GM19351 (cell line): ENCODE results near the gene GRIK4.
"Not testable (repeated sequence)": the region's sequence is repeated elsewhere in the genome, so short reads cannot be mapped to it uniquely, and the experiment has no call there.

Source experiments
- ATAC-seq: cut with Tn5 transposase; IDR thresholded peaks from one replicate; pipeline ENCODE4 v1.9.1; 2021; ENCODE audit warnings: mild to moderate bottlenecking, moderate library complexity; ENCODE audit not compliant: unreplicated experiment

Gene GRIK4

GRCh38 chr11:120511116-120511819 lies at the start of gene GRIK4:
GRIK4 (plus strand) TSS chr11:120511748; CDS start chr11:120660319, 148,571 bp downstream.
- ATAC-seq: peak; percentile 90

DNA sequence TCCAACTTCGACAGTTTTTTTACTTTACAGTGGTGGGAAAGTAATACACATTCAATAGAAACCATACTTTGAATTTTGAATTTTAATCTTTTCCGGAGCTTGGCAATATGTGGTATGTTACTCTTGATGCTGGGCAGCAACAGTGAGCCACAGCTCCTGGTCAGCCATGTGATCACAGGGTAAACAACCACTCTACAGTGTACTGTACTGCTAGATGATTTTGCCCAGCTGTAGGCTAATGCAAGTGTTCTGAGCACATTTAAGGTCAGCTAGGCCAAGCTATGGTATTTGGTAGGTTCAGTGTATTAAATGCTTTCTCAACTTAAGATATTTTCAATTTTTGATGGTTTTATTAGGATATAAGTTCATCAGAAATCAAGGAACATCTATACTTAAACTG lies 48.7 kb upstream of the GRIK4 start:
- no peak for ATAC-seq

DNA sequence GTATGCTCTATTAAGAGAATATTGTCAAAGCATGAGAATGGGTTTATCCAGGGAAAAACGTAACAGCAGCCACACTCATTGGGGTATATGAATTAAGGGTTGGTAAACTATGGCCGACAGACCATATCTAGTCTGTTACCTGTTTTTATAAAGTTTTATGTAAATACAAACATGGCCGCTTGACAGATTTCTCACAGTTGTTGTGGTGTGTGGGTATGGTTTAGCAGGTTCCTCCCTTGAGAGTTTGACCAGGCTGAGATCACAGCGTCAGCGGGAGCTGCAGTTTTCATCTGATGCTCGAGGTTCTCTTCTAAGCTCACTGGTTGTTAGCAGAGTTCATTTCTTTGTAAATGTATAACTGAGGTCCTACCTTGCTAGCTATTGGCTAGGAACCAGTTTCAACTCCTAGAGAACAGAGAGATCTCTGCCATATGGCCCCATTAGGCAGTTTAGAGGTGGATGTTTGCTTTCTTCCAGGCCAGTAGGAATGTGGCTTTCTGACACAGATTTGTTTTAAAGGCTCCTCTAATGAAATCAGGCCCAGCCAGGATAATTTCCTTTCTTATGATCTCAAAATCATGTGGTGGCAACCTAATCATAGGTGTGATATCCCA lies 45.5 kb upstream of the GRIK4 start:
- no peak for ATAC-seq

DNA sequence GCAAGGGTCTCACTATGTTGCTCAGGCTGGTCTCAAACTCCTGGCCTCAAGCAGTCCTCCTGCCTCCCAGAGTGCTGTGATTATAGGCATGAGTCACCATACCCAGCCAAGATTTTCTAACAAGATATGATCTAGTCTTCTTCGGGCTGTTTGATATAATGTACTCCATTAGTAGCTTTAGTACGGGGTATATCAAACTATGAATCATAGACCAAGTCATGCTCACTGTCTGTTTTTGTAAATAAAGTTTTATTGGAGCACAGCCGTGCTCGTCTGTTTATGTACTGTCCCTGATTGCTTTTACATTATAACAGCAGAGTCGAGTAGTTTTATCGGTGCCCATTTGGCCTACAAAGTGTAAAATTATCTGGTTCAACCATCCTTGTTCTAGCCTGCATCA lies 43.9 kb upstream of the GRIK4 start:
- ATAC-seq: no peak

- no peak for ATAC-seq
These were observed 40.4 kb upstream of the GRIK4 start for GRCh38 chr11:120471131-120471530.

GRCh38 chr11:120471994-120472393 lies 39.6 kb upstream of the GRIK4 start:
- no peak for ATAC-seq

DNA sequence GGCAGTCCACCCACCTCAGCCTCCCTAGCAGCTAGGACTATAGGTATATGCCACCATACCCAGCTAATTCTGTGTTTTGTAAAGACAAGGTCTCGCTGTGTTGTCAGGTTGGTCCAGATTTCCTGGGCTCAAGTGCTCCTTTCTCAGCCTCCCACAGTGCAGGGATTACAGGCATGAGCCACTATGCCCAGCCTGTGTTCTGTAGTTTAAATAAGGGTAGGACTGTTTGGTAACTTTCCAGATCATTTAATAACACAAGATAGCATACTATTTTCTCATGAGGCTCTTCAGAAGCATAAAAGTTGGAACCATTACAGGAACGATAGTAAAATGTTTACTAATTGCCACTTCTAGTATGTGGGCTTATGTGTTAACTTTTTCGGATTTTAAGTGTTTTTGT lies 38.0 kb upstream of the GRIK4 start:
- no peak for ATAC-seq

- ATAC-seq: no peak
These were observed 29.4 kb upstream of the GRIK4 start for GRCh38 chr11:120482149-120482548.

DNA sequence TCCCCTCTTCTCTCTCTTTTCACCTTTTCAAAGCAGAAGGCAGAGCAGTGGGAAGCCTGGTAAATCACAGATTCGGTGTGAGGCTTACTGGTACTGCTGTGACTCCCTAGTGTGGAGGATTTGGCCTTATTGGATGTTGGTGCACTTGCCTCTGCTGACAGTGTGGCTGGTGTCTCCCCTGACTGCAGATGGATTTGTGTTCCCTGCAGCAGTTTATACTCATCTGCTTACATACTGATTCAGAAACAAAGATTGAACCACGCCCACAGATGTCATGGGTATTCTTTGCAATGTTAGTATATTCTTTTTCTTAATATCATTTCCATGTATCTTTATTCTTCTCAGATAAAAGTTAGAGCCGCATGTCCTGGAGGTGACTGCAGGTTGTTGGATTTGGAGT lies 26.8 kb upstream of the GRIK4 start:
- ATAC-seq: no peak

DNA sequence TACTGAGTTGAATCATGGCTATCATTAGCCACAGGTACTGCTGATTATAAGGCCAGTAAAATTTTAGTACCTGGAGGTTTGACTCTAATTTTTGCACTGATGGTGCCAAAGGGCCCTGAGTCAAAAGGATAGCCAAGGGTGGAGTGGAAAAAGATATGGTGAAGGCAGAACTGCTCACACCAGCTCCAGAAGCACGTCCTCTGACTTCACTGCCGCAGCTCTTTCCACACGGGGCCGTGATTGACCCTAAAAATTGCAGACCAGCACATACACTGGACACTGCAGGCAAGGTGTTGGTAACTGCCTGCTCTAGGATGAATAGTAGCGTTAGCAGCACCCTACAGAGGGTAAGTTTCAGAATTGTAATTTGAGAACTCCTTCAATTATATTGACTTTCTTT lies 25.4 kb upstream of the GRIK4 start:
- ATAC-seq: no peak

DNA sequence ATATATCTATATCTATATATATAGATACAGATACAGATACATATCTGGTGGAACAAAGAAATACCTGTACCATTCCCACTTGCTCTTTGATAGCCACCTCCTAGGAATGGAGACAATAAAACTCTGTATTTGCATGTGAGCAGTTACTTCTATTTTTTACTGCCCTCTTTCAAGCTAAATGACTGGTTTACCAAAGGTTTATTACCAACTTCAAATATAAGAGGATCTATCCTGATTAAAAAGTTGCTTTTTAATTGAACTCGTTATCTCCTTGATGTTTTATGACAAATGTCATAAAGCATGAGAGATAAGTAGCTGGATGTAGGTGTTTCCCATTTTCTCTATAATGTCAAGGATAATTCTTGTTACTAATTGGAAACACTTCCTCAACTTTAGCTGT lies 21.7 kb upstream of the GRIK4 start:
- no peak for ATAC-seq

GRCh38 chr11:120492486-120492885 lies 19.1 kb upstream of the GRIK4 start:
- no peak for ATAC-seq

DNA sequence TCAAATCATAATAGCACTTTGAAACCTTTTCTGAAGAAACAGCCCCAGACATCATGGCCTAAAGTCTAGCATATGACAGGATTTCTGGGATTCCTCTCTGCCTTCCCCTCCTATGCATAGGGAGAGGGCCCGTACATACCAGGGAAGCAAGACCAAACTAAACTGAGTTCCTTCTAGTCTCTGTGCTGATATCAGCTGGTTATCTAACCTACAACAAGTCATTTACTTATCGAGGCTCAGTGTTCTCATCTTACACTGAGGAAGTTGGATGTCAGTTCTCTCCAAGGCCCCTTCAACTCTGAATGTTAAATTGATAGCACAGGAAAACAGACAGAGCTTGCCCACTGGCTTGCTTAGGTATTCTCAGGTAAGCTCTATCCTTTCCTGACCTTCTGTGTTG lies 17.0 kb upstream of the GRIK4 start:
- no peak for ATAC-seq

- no peak for ATAC-seq
These were observed 12.5 kb upstream of the GRIK4 start for GRCh38 chr11:120499088-120499487.

- no peak for ATAC-seq
These were observed 11.7 kb upstream of the GRIK4 start for GRCh38 chr11:120499859-120500258.

- no peak for ATAC-seq
These were observed 11.0 kb upstream of the GRIK4 start for GRCh38 chr11:120500414-120501071.

DNA sequence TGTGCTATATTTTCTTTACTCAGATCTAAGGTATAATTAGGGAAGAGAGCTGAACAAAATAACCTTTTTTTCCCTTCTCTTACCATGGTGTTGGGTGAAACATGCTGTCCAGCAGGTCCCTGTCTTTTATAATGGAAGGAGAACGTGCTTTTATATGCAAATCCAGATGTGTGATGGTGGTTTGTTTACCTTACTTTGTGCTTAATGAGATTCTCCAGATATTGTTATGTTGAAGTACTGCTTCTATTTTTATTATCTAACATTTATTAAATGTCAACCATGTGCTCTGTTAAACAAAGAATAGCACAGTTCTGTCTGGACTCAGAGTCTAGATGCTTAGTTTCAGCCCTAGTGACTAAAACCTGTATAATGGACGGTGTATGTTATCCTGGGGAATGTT lies 10.1 kb upstream of the GRIK4 start:
- no peak for ATAC-seq

DNA sequence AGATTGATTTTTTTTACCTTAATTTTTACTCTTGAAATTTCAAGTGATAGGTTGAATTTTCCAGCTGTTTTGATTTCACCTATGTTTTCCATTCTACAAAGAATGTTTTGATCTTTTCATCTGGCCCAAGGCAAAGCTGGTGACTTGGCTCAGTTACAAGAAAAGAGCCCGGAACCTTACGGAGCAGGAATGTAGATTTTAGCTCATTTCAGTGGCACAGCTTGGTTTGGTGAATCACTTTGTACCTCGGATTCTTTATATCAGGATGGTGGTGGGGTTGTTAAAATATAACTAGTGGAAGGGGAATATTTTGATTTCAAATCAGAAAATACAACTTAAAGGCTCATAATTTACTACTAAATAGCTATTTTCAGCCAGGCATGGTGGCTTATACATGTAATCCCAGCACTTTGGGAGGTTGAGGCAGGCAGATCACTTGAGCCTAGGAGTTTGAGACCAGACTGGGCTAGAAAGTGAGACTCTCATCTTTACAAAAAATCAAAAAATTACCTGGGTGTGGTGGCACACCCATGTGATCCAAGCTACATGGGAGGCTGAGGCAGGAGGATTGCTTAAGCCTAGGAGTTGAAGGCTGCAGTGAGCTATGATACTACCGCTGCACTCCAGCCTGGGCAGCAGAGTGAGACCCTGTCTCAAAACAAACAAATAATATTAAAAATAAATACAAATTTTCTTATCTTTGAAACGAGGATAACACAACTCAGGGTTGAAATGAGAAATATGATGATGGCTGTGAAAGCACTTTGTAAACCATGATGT lies 9.4 kb upstream of the GRIK4 start:
- ATAC-seq: no peak

DNA sequence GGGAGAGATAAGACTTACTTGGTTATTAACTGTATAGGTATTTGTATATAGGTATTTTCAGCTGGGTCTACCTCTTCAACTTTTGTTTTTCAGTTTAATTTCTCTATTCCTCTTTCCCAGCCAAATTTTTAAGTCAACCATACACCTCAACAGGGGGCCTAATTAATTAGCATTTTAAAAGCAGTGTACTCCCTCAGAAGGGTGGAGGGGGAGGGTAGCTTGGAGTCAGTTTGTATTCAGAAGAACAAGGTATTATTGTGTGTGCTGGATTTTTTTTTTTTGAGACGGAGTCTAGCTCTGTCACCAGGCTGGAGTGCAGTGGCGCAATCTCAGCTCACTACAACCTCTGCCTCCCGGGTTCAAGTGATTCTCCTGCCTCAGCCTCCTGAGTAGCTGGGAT lies 8.0 kb upstream of the GRIK4 start:
- not testable (repeated sequence) for ATAC-seq

DNA sequence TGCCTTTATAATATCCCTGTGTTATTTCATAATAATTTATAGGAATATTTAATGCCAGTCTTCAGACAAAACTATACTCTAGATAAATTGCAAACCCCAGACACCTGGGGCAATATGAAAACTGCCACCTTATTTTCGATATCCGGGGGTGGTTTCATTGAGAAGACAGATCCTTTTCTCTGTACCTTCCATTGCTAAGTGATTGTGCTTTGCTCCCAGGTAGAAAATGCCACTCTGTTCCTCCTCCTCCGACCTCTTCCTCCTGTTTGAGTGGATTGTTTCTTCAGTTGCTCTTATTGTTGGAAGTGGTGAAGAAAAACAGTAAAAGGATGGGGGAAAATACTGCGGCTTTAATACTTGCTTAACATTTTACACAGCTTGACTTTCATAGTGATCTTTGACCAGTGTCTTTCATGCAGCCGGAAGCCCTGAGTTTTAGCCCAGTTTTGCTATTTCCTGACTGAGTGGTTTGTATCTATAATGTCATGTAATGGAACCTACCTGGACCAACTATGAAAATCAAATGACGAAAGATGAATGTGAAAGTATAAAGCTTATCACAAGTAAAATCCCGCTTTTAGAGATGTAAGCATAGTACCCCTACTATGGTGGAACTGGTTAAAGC lies 5.6 kb upstream of the GRIK4 start:
- no peak for ATAC-seq
